ENCODE results near the gene APOA1.

APOA1 gene

DNA sequence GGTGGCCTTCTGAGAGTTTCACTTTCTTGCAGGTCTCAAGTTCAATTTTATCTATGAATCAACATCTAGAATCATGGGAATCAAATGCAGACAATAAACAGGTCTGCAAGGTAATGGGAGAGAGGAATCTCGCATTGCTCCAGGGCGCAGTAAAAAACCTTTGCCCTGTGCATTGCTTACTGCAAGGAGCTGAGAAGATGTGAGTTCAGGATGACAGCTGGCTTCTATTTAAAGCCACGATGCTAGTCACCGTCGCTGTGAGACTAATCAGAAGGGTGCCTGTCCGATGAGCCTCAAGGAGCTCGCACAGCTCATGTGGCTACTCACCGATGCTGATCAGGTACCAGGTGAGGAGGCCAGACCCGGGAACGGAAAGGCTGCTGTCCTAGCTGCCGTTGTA is 30.2 kb upstream of the APOA1 start:
- no peaks in the 10 kb centered on the region for H3K4me1 ChIP-seq (ENCODE audit: insufficient read depth, low read length)
- no peak overlapping the region for H2AFZ ChIP-seq (ENCODE audit: low read depth, low read length)
- H3K4me3 ChIP-seq (ENCODE audit: low read length): no peak overlapping the region
- no peaks in the 10 kb centered on the region for H3K27me3 ChIP-seq (ENCODE audit: insufficient read depth, low read length)
- peaks cover 71% of the 10 kb centered on the region for H3K36me3 ChIP-seq (ENCODE audit: insufficient read depth, low read length)
- H3K9me3 ChIP-seq (ENCODE audit: low read length): no peaks in the 10 kb centered on the region

DNA sequence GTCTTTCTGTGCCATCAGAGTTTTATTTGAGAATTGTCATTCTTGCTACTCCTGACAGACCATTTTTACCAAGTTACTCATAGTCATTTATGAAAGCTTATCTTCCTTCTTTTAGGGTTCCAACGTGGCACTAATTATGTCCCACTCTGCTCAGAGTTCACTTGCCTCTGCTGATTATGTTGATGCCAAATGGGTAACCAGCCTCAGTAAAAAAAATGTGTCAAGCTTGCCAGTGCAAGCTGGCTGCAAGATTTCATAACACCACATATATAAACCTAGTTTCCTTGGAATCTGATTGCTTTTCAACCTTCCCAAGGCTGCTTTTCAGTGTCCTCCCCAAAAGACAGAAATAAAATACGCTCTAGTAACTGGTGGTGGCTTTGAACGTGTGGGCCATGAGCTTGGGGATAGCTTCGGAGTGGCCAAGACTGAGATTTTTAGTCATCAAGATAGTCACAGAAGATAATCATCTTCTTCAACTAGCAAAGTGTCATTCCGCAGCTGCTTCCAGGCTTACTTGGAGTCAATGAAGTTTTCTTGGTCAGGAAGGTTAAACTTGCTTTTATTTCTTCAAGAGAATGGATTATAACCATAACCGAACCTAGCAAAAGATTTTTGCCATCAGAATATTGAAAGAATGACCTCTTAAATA is 29.5 kb upstream of the APOA1 start:
- Histone ChIP-seq H3K4me1 (ENCODE audit: insufficient read depth, low read length) (no peaks in the 10 kb centered on the region), H3K36me3 (ENCODE audit: insufficient read depth, low read length) (peaks cover 76% of the 10 kb centered on the region)

DNA sequence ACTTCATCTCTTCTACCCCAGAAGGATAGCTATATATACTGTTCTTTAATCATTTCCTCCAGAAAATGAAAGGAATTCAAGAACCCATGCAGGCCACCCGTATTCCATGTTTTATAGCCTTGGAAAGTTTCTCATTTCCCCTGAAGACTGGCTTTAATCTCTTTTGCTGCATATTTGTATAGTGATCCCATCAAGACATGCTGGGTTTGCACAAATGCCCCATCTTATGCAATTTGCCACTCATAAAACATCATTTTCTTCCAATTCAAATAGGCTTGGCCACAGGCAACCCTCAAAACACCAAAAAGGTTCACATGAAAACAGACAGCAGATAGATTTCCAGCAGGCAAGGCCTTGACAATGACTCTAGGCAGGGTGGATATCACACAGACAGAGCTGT is 28.3 kb upstream of the APOA1 start:
- no peak overlapping the region for H3K4me3 ChIP-seq (ENCODE audit: low read length)
- no peaks in the 10 kb centered on the region for H3K27me3 ChIP-seq (ENCODE audit: insufficient read depth, low read length)
- no peak overlapping the region for H2AFZ ChIP-seq (ENCODE audit: low read depth, low read length)
- H3K9me3 ChIP-seq (ENCODE audit: low read length): no peaks in the 10 kb centered on the region
- no peaks in the 10 kb centered on the region for H3K4me1 ChIP-seq (ENCODE audit: insufficient read depth, low read length)
- peaks cover 81% of the 10 kb centered on the region for H3K36me3 ChIP-seq (ENCODE audit: insufficient read depth, low read length)

More for the DNA sequence above, 29.5 kb upstream of the APOA1 start:
- H2AFZ ChIP-seq (ENCODE audit: low read depth, low read length): no peak overlapping the region
- no peaks in the 10 kb centered on the region for H3K9me3 ChIP-seq (ENCODE audit: low read length)
- no peak overlapping the region for H3K4me3 ChIP-seq (ENCODE audit: low read length)
- no peaks in the 10 kb centered on the region for H3K27me3 ChIP-seq (ENCODE audit: insufficient read depth, low read length)

DNA sequence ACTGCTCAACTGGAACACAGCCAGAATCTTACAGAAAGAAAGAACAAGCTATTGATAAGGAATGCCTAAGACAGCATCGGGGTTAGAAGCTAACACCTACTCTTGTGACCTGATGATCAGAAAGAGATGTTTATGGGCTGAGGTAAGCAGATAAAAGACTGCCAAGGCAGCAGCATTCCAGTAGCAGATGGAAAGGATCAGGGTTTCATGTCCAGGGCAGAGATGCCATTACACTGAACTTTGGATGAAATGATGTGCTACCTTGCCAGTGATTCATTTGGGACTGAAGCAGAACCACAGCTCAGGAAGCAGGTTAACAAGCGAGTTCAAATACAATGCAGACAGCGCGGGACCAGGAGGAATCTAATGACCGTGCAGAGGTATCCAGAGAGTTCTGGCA is 27.1 kb upstream of the APOA1 start:
- H3K4me1 ChIP-seq (ENCODE audit: insufficient read depth, low read length): no peaks in the 10 kb centered on the region
- H3K9me3 ChIP-seq (ENCODE audit: low read length): no peaks in the 10 kb centered on the region
- H3K4me3 ChIP-seq (ENCODE audit: low read length): no peak overlapping the region
- no peaks in the 10 kb centered on the region for H3K27me3 ChIP-seq (ENCODE audit: insufficient read depth, low read length)
- H3K36me3 ChIP-seq (ENCODE audit: insufficient read depth, low read length): peaks cover 76% of the 10 kb centered on the region
- no peak overlapping the region for H2AFZ ChIP-seq (ENCODE audit: low read depth, low read length)

DNA sequence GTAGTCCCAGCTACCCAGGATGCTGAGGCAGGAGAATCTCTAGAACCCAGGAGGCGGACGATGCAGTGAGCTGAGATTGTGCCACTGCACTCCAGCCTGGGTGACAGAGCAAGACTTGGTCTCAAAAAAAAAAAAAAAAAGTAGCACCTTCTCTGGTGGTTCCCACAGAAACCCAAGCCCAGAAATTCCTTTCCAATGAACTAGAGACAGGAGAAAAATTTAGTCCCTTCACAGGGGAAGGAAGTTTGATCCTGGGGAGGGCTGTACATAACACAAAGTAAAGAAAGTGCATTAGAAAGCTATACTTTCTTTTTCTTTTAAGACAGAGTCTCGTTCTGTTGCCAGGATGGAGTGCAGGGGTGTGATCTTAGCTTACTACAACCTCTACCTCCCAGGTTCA is 25.5 kb upstream of the APOA1 start:
- no peaks in the 10 kb centered on the region for H3K4me1 ChIP-seq (ENCODE audit: insufficient read depth, low read length)
- H3K27me3 ChIP-seq (ENCODE audit: insufficient read depth, low read length): no peaks in the 10 kb centered on the region
- H3K4me3 ChIP-seq (ENCODE audit: low read length): no peak overlapping the region
- H2AFZ ChIP-seq (ENCODE audit: low read depth, low read length): no peak overlapping the region
- no peaks in the 10 kb centered on the region for H3K9me3 ChIP-seq (ENCODE audit: low read length)
- peaks cover 78% of the 10 kb centered on the region for H3K36me3 ChIP-seq (ENCODE audit: insufficient read depth, low read length)

DNA sequence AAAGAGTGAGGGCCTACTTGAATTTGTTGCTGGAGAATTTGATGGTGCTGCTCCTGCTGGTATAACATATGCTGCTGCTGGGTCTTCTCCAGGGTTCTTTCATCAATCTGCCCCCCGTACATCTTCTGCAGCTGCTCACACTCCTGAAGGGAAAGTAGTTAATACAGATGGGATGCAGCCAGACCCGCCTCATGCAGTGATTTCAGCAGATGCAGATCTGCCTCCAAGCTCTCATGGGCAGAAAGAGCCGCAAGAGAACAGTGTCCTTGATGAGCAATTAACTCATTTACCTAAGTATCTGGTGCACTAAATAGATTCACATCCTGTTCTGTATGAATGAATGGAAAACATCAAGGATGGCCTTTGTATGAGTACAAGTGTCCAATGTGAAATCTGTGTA is 24.8 kb upstream of the APOA1 start:
- Histone ChIP-seq H2AFZ (ENCODE audit: low read depth, low read length) (no peak overlapping the region), H3K9me3 (ENCODE audit: low read length) (no peaks in the 10 kb centered on the region), H3K4me3 (ENCODE audit: low read length) (no peak overlapping the region), H3K4me1 (ENCODE audit: insufficient read depth, low read length) (no peaks in the 10 kb centered on the region), H3K36me3 (ENCODE audit: insufficient read depth, low read length) (peaks cover 77% of the 10 kb centered on the region), H3K27me3 (ENCODE audit: insufficient read depth, low read length) (no peaks in the 10 kb centered on the region)

DNA sequence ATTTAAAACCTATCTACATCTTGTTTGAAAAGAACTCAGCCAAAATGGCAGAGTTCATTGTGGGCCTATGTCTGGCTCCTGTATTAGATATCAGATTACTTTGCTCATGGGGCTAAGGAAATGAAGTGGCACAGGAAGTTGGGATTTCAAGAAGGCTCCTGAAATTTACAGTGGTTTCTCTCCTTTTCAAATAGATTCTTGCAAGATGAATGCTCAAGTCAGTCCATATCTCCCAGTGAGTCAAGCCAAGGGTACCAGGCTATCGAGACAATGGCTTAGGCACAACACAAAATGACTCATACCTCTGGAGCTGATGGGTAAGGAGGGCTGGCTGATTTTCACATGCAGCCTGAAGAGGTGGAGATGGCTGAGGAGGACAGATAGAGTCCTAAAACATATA is 24.1 kb upstream of the APOA1 start:
- Histone ChIP-seq H2AFZ (ENCODE audit: low read depth, low read length) (no peak overlapping the region), H3K27me3 (ENCODE audit: insufficient read depth, low read length) (no peaks in the 10 kb centered on the region), H3K36me3 (ENCODE audit: insufficient read depth, low read length) (peaks cover 75% of the 10 kb centered on the region), H3K4me3 (ENCODE audit: low read length) (no peak overlapping the region), H3K4me1 (ENCODE audit: insufficient read depth, low read length) (no peaks in the 10 kb centered on the region), H3K9me3 (ENCODE audit: low read length) (no peaks in the 10 kb centered on the region)

DNA sequence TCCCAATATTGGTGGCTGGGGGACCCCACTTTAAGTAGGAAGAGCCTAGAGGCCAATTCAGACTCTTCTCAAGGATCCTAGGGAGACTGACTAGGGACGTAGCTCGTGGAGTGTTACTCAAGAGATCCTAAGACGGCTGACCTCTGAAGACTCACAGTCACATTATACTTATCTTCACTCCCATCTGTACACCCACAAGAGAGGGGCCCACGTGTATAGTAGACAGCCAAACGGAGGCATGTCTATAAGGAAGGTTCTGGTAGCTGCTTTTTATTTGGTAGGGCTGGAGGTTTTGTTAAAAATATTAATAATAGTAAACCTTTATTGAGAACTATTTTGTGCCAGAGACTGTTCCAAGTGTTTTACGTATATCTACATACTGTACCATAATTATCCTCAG is 22.9 kb upstream of the APOA1 start:
- Histone ChIP-seq H3K27me3 (ENCODE audit: insufficient read depth, low read length) (no peaks in the 10 kb centered on the region), H3K4me1 (ENCODE audit: insufficient read depth, low read length) (no peaks in the 10 kb centered on the region), H3K36me3 (ENCODE audit: insufficient read depth, low read length) (peaks cover 71% of the 10 kb centered on the region), H3K4me3 (ENCODE audit: low read length) (no peak overlapping the region), H2AFZ (ENCODE audit: low read depth, low read length) (no peak overlapping the region), H3K9me3 (ENCODE audit: low read length) (no peaks in the 10 kb centered on the region)

DNA sequence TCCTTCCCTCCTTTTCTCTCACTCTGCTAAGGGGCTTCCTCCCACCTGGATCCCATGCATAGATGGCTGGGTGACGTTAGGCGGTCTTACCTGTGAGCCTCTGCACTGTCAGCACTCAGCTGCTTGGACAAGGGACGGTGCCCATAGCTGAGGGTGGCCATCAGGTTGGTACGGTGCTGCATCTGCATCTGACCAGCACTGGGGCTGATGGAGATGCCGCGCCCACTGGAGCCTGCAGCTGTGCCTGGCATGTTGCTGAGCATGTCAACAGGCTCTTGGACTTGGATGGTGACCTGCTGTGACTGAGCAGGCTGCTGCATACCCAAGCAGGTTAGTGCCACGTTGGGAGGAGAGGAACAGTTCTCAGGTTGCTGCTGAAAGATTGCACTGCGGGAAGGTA is 21.8 kb upstream of the APOA1 start:
- Histone ChIP-seq H2AFZ (ENCODE audit: low read depth, low read length) (no peak overlapping the region), H3K4me3 (ENCODE audit: low read length) (no peak overlapping the region), H3K27me3 (ENCODE audit: insufficient read depth, low read length) (no peaks in the 10 kb centered on the region), H3K36me3 (ENCODE audit: insufficient read depth, low read length) (peaks cover 67% of the 10 kb centered on the region), H3K4me1 (ENCODE audit: insufficient read depth, low read length) (no peaks in the 10 kb centered on the region), H3K9me3 (ENCODE audit: low read length) (no peaks in the 10 kb centered on the region)

DNA sequence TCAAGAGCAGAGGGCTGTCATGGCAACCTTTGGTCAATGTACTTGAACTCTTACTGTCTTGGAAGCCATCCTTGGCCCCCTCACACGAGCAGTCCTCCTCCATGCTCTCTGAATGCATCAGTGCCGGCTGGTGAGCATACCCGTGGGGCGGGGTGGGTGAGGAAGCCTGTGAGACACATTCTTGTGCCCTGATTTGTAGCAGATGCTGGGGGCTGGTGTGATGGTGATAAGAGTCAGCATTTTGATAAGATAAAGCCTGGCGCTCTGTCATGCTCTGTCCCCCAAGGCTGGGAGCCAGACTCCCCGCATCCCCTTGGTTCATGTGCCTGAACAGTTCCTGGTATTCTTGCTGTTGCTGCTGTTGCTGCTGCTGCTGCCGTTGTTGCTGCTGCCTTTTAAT is 20.5 kb upstream of the APOA1 start:
- Histone ChIP-seq H2AFZ (ENCODE audit: low read depth, low read length) (no peak overlapping the region), H3K36me3 (ENCODE audit: insufficient read depth, low read length) (peaks cover 68% of the 10 kb centered on the region), H3K27me3 (ENCODE audit: insufficient read depth, low read length) (no peaks in the 10 kb centered on the region), H3K9me3 (ENCODE audit: low read length) (no peaks in the 10 kb centered on the region), H3K4me3 (ENCODE audit: low read length) (no peak overlapping the region), H3K4me1 (ENCODE audit: insufficient read depth, low read length) (no peaks in the 10 kb centered on the region)

DNA sequence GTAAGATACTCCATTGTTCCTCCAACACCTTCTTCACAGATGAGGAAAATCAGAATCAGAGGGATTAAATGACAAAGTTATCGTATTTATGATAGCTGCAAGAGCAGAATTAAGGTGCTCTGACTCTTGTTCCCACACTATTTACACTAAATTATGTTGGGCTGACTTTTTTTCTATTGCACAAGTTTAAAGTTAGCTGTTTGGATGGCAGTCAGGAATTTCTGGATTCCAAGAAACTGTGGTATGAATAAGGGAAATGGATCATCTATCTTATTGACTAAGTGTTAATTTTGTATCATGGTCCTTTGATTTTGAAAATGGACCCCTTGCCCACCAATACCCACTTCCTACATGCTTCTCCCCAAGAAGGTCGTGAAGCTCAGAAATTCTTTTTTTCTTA is 19.9 kb upstream of the APOA1 start:
- Histone ChIP-seq H3K36me3 (ENCODE audit: insufficient read depth, low read length) (peaks cover 69% of the 10 kb centered on the region), H3K9me3 (ENCODE audit: low read length) (no peaks in the 10 kb centered on the region), H3K27me3 (ENCODE audit: insufficient read depth, low read length) (no peaks in the 10 kb centered on the region), H3K4me3 (ENCODE audit: low read length) (no peak overlapping the region), H3K4me1 (ENCODE audit: insufficient read depth, low read length) (no peaks in the 10 kb centered on the region), H2AFZ (ENCODE audit: low read depth, low read length) (no peak overlapping the region)

DNA sequence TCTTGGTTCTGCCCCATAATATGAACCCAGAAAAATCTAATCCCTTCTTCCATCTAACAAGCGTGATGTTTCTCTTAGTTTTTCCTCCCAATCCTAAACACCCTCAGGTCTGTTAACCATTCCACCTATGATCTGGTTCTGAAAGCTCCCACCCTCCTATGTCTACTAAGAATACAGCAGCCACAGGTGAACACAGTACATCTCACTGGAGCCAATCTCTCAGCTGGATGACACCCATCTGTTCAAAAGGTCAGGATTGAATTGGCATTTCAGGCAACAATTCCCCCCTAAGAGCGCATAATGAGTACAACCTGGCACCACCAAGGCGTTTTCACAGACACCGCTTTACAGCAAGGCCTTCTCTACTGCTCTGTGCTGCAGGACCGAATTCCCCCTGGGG is 19.0 kb upstream of the APOA1 start:
- H2AFZ ChIP-seq (ENCODE audit: low read depth, low read length): no peak overlapping the region
- H3K27me3 ChIP-seq (ENCODE audit: insufficient read depth, low read length): no peaks in the 10 kb centered on the region
- H3K4me1 ChIP-seq (ENCODE audit: insufficient read depth, low read length): no peaks in the 10 kb centered on the region
- H3K36me3 ChIP-seq (ENCODE audit: insufficient read depth, low read length): peaks cover 62% of the 10 kb centered on the region
- no peak overlapping the region for H3K4me3 ChIP-seq (ENCODE audit: low read length)
- H3K9me3 ChIP-seq (ENCODE audit: low read length): no peaks in the 10 kb centered on the region

DNA sequence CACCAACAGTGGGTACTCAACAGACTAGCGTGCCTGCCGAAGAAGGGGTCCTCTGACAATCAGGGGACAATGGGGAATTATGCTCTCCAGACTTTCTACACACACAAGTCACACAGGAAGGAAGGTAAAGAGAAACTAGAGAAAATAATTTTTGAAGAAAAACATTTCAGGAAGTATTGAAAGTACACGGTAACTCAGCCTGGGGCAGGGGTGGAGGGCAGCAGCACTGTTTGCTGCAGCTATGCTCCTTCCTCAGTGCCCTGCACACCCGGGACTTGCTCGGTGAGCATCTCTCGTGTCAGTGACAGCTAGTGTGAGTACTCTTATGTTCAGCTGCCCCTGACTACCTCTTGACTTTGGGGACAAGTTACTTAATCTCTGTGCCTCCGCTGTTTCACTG is 18.0 kb upstream of the APOA1 start:
- Histone ChIP-seq H3K27me3 (ENCODE audit: insufficient read depth, low read length) (no peaks in the 10 kb centered on the region), H3K4me3 (ENCODE audit: low read length) (no peak overlapping the region), H2AFZ (ENCODE audit: low read depth, low read length) (no peak overlapping the region), H3K9me3 (ENCODE audit: low read length) (no peaks in the 10 kb centered on the region), H3K36me3 (ENCODE audit: insufficient read depth, low read length) (peaks cover 53% of the 10 kb centered on the region), H3K4me1 (ENCODE audit: insufficient read depth, low read length) (no peaks in the 10 kb centered on the region)

DNA sequence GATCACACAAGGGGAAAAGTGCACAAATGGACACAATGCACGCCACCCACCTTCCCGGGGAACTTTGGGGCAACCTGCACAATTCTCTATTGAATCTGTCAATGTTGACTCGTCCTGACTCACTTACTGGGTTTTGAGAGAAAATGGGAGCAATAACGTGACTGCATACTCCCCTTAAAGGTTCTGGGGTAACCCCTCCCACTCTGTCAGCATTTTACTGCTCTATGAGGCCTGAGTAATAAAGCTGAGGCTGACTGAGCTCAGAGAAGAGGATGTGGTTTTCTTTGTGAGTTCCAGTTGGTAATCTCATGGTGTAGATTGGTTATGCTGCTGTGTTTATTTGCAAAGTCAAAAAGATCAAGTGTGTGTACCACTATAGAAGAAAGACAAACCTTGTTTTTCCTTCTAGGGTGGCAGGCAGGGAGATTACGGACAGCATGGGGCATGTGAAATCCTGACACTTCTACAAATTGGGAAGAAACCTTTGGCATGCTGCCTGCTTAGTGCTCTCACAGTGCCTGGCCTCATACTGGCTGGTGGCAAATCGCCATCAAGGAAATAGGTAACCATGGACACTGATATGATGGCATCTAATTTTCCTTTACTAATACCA is 16.1 kb upstream of the APOA1 start:
- H3K4me3 ChIP-seq (ENCODE audit: low read length): no peak overlapping the region
- H3K9me3 ChIP-seq (ENCODE audit: low read length): no peaks in the 10 kb centered on the region
- H3K27me3 ChIP-seq (ENCODE audit: insufficient read depth, low read length): no peaks in the 10 kb centered on the region
- no peaks in the 10 kb centered on the region for H3K4me1 ChIP-seq (ENCODE audit: insufficient read depth, low read length)
- H3K36me3 ChIP-seq (ENCODE audit: insufficient read depth, low read length): peaks cover 51% of the 10 kb centered on the region
- no peak overlapping the region for H2AFZ ChIP-seq (ENCODE audit: low read depth, low read length)

All from neuron (in vitro differentiated cells).